MM.1S (cell line): ENCODE data around the gene DNER.
"Not testable (repeated sequence)": the region's sequence is repeated elsewhere in the genome, so short reads cannot be mapped to it uniquely, and the experiment has no call there.

ENCODE experiments used
- DNase-seq: peaks from one replicate; pipeline ENCODE4 v3.0.0-alpha.2; 2015
- H2AFZ ChIP-seq: fragments of 300-600 bp; sonication (generic); 2 replicates; pipeline ENCODE4 v1.6.0; 2016; ENCODE audit warnings: antibody characterized with exemption, low read length
- H3F3A ChIP-seq: fragments of 300-600 bp; sonication (generic); 2 replicates; pipeline ENCODE4 v1.6.1; 2016; ENCODE audit warnings: mild to moderate bottlenecking, antibody characterized with exemption, low read length, moderate library complexity, mixed read lengths; ENCODE audit not compliant: insufficient read depth
- H3K27ac ChIP-seq: fragments of 300-600 bp; sonication (generic); 2 replicates; pipeline ENCODE4 v1.5.1; 2016; ENCODE audit warnings: mild to moderate bottlenecking, low read length
- H3K27me3 ChIP-seq: fragments of 300-600 bp; sonication (generic); replicated peaks from 2 replicates; pipeline ENCODE4 v1.6.0; 2016; ENCODE audit warnings: low read length; ENCODE audit not compliant: insufficient read depth
- H3K36me3 ChIP-seq: fragments of 300-600 bp; sonication (generic); replicated peaks from 2 replicates; pipeline ENCODE4 v1.6.1; 2016; ENCODE audit warnings: mild to moderate bottlenecking, low read length, mixed read lengths; ENCODE audit not compliant: insufficient read depth
- H3K4me1 ChIP-seq: fragments of 300-600 bp; sonication (generic); 2 replicates; pipeline ENCODE4 v1.6.1; 2016; ENCODE audit warnings: low read length, mixed read lengths
- H3K4me2 ChIP-seq: fragments of 300-600 bp; sonication (generic); 2 replicates; pipeline ENCODE4 v1.6.0; 2016; ENCODE audit warnings: low read depth, low read length
- H3K4me3 ChIP-seq: fragments of 300-600 bp; sonication (generic); 2 replicates; pipeline ENCODE4 v1.5.1; 2016; ENCODE audit warnings: low read length, mixed read lengths
- H3K79me2 ChIP-seq: fragments of 300-600 bp; sonication (generic); 2 replicates; pipeline ENCODE4 v1.6.1; 2016; ENCODE audit warnings: mixed run types, low read length, mixed read lengths
- H3K9ac ChIP-seq: fragments of 300-600 bp; sonication (generic); 2 replicates; pipeline ENCODE4 v1.6.1; 2016; ENCODE audit warnings: low read length, mixed read lengths
- H3K9me2 ChIP-seq: fragments of 300-600 bp; sonication (generic); replicated peaks from 2 replicates; pipeline ENCODE4 v1.6.1; 2016; ENCODE audit warnings: mild to moderate bottlenecking, low read length, mixed read lengths; ENCODE audit not compliant: insufficient read depth
- H3K9me3 ChIP-seq: fragments of 300-600 bp; sonication (generic); replicated peaks from 2 replicates; pipeline ENCODE4 v1.6.1; 2016; ENCODE audit warnings: mild to moderate bottlenecking, low read length, mixed read lengths; ENCODE audit not compliant: insufficient read depth
- H4K20me1 ChIP-seq: fragments of 300-600 bp; sonication (generic); 2 replicates; pipeline ENCODE4 v1.6.1; 2016; ENCODE audit warnings: mild to moderate bottlenecking, low read length, moderate library complexity, mixed read lengths; ENCODE audit not compliant: insufficient read depth
- EZH2 ChIP-seq: fragments of 300-600 bp; sonication (generic); optimal IDR thresholded peaks from 2 replicates; pipeline ENCODE3; 2017; ENCODE audit warnings: low read depth, mild to moderate bottlenecking, antibody characterized with exemption, low read length, mixed read lengths
- EZH2phosphoT487 ChIP-seq: fragments of 300-600 bp; sonication (generic); IDR thresholded peaks from 2 replicates; pipeline ENCODE4 v1.6.1; 2018; ENCODE audit warnings: antibody characterized with exemption, low read length
- TF ChIP-seq, protein P1 (sequence below): fragments of 300-600 bp; sonication (generic); IDR thresholded peaks from 2 replicates; pipeline ENCODE4 v1.5.1; 2016; ENCODE audit warnings: antibody characterized with exemption, low read length, mixed read lengths

The DNER gene

GRCh38 chr2:229695961-229696360 lies 18.4 kb downstream of the DNER start:
- Histone ChIP-seq H3K36me3 (no peaks in the 10 kb centered on the region), H3K9me3 (no peaks in the 10 kb centered on the region), H3K79me2 (no peaks in the 10 kb centered on the region), H3K4me3 (no peak overlapping the region), H3K9ac (no peak overlapping the region), H3K27me3 (no peaks in the 10 kb centered on the region), H3K9me2 (no peaks in the 10 kb centered on the region), H3K27ac (no peak overlapping the region), H3K4me2 (no peak overlapping the region), H3K4me1 (no peaks in the 10 kb centered on the region), H3F3A (no peaks in the 10 kb centered on the region), H4K20me1 (no peaks in the 10 kb centered on the region), H2AFZ (no peak overlapping the region)
- TF ChIP-seq EZH2phosphoT487 (no peak), EZH2 (no peak)
- TF ChIP-seq, protein P1, sequence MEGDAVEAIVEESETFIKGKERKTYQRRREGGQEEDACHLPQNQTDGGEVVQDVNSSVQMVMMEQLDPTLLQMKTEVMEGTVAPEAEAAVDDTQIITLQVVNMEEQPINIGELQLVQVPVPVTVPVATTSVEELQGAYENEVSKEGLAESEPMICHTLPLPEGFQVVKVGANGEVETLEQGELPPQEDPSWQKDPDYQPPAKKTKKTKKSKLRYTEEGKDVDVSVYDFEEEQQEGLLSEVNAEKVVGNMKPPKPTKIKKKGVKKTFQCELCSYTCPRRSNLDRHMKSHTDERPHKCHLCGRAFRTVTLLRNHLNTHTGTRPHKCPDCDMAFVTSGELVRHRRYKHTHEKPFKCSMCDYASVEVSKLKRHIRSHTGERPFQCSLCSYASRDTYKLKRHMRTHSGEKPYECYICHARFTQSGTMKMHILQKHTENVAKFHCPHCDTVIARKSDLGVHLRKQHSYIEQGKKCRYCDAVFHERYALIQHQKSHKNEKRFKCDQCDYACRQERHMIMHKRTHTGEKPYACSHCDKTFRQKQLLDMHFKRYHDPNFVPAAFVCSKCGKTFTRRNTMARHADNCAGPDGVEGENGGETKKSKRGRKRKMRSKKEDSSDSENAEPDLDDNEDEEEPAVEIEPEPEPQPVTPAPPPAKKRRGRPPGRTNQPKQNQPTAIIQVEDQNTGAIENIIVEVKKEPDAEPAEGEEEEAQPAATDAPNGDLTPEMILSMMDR = no peak
- no peak for DNase-seq

- not testable (repeated sequence) for H3K4me3 ChIP-seq, H3K27ac ChIP-seq, H3K9ac ChIP-seq, H3K79me2 ChIP-seq, H3K27me3 ChIP-seq, DNase-seq, H4K20me1 ChIP-seq, H3K36me3 ChIP-seq, H3K4me1 ChIP-seq, H3F3A ChIP-seq, H3K9me2 ChIP-seq, H3K4me2 ChIP-seq, H3K9me3 ChIP-seq, H2AFZ ChIP-seq
These were observed 20.5 kb downstream of the DNER start for GRCh38 chr2:229693845-229694244.

- Histone ChIP-seq H3K9ac (no peak overlapping the region), H3K79me2 (no peaks in the 10 kb centered on the region), H3F3A (no peaks in the 10 kb centered on the region), H3K9me2 (no peaks in the 10 kb centered on the region), H3K27me3 (no peaks in the 10 kb centered on the region), H3K36me3 (no peaks in the 10 kb centered on the region), H4K20me1 (no peaks in the 10 kb centered on the region), H3K9me3 (no peaks in the 10 kb centered on the region), H2AFZ (no peak overlapping the region), H3K4me1 (no peaks in the 10 kb centered on the region), H3K4me2 (no peak overlapping the region), H3K27ac (no peak overlapping the region), H3K4me3 (no peak overlapping the region)
- no peak for DNase-seq
- TF ChIP-seq EZH2phosphoT487 = no peak
- TF ChIP-seq, protein P1 = no peak
- TF ChIP-seq EZH2 = no peak
These were observed 22.7 kb downstream of the DNER start for GRCh38 chr2:229691631-229692030.

- no peak overlapping the region for H3K27ac ChIP-seq
These were observed 25.0 kb downstream of the DNER start for GRCh38 chr2:229689307-229689839.

More at GRCh38 chr2:229689307-229689839, 25.0 kb downstream of the DNER start:
- Histone ChIP-seq H3K36me3 (no peaks in the 10 kb centered on the region), H3K4me2 (no peak overlapping the region), H2AFZ (no peak overlapping the region), H3K4me3 (no peak overlapping the region), H3K27me3 (no peaks in the 10 kb centered on the region), H3K9me2 (no peaks in the 10 kb centered on the region), H3K79me2 (no peaks in the 10 kb centered on the region), H3K9ac (no peak overlapping the region), H3K9me3 (no peaks in the 10 kb centered on the region), H3K4me1 (no peaks in the 10 kb centered on the region), H3F3A (no peaks in the 10 kb centered on the region), H4K20me1 (no peaks in the 10 kb centered on the region)
- TF ChIP-seq EZH2phosphoT487 (no peak), EZH2 (no peak)
- TF ChIP-seq, protein P1 = no peak
- no peak for DNase-seq
